K562 (cell line): ENCODE data around the gene SUDS3. TPM values are rescaled to one million over a fixed set of nuclear protein-coding genes. Genes with fewer than 3 reads are reported as not detected.

ENCODE experiments used
- ARID3A ChIP-seq: IDR thresholded peaks from 2 replicates; pipeline ENCODE4 v1.6.1; 2012; ENCODE audit warnings: low read depth, low read length, improper control_type of control experiment, borderline replicate concordance
- BACH1 ChIP-seq: fragments of 200-800 bp; sonication (Bioruptor generic); IDR thresholded peaks from 2 replicates; pipeline ENCODE4 v1.6.1; 2016; ENCODE audit warnings: missing genetic modification characterization, missing compliant biosample characterization
- EHMT2 ChIP-seq: fragments of 450-650 bp; IDR thresholded peaks from 2 replicates; pipeline ENCODE4 v1.6.1; 2018; ENCODE audit warnings: antibody characterized with exemption
- FOXJ2 ChIP-seq: fragments of 200-800 bp; sonication (Bioruptor generic); IDR thresholded peaks from 2 replicates; pipeline ENCODE4 v1.6.1; 2016; ENCODE audit warnings: missing genetic modification characterization, missing compliant biosample characterization
- HIVEP1 ChIP-seq: fragments of 250-450 bp; sonication (Bioruptor Pico); IDR thresholded peaks from 2 replicates; pipeline ENCODE4 v1.4.0; 2020; ENCODE audit warnings: mild to moderate bottlenecking
- MTA3 ChIP-seq: fragments of 450-650 bp; formaldehyde crosslinking; IDR thresholded peaks from 2 replicates; pipeline ENCODE4 v1.6.1; 2017; ENCODE audit warnings: mild to moderate bottlenecking, borderline replicate concordance
- POLR2B ChIP-seq: fragments of 450-650 bp; IDR thresholded peaks from 2 replicates; pipeline ENCODE4 v1.6.1; 2018; ENCODE audit warnings: low read depth; ENCODE audit not compliant: partially characterized antibody
- RBFOX2 ChIP-seq: fragments of 200-400 bp; formaldehyde crosslinking; IDR thresholded peaks from 2 replicates; pipeline ENCODE4 v1.6.1; 2017; ENCODE audit warnings: low read depth, mild to moderate bottlenecking, low read length, moderate library complexity
- ZNF431 ChIP-seq: sonication (generic); formaldehyde crosslinking; IDR thresholded peaks from 2 replicates; pipeline ENCODE4 v1.8.0; 2022; ENCODE audit warnings: mild to moderate bottlenecking, missing genetic modification reagents
- ZNF445 ChIP-seq: fragments of 250-450 bp; sonication (Bioruptor Pico); IDR thresholded peaks from 2 replicates; pipeline ENCODE4 v1.4.0; 2020; ENCODE audit warnings: low read depth, mild to moderate bottlenecking, moderate library complexity
- polyA plus RNA-seq, 8 experiments: library from polyadenylated mRNA; depleted of rRNA in 4 of 8; stranded (reverse) in 5 of 8; unstranded in 3 of 8; fragments of >200 nt; fragmentation: Nextera tagmentation in 2 of 8; fragmentation: Illumina TruSeq in 1 of 8; extraction: Ambion mirVana in 2 of 8; extraction: Trizol in 1 of 8; gene quantifications; 2 replicates each; pipeline versions ENCODE4 v1.2.1 to v1.2.3, GENCODE V29; 2011 to 2014; ENCODE audit warnings: inconsistent platforms in 1 of 8, missing spikeins in 1 of 8
- total RNA-seq, 7 experiments: library from RNA; depleted of rRNA in 6 of 7; stranded (reverse); fragments of >200 nt in 6 of 7; fragmentation: Illumina TruSeq in 2 of 7; extraction: Trizol in 2 of 7; gene quantifications; 2 replicates each; pipeline versions ENCODE4 v1.2.1 to v1.2.3, GENCODE V29; 2011 to 2021; ENCODE audit warnings: low replicate concordance in 1 of 7
- TF ChIP-seq, protein P1 (sequence below): fragments of 200-600 bp; sonication (generic); IDR thresholded peaks from one replicate; pipeline ENCODE4 v1.6.1; 2012; ENCODE audit warnings: mild to moderate bottlenecking, low read depth, low read length, inconsistent platforms
- TF ChIP-seq, protein P2 (sequence below): fragments of 250-450 bp; sonication (Bioruptor Pico); IDR thresholded peaks from 2 replicates; pipeline ENCODE4 v1.4.0; 2020; ENCODE audit warnings: borderline replicate concordance

The SUDS3 gene
- total and polyA plus RNA-seq, 9 of the 15 experiments (the other 6 are each of a cell fraction or from before 2014, with no cell fraction given): 6.6 to 30.5 (median 23.3) TPM

DNA sequence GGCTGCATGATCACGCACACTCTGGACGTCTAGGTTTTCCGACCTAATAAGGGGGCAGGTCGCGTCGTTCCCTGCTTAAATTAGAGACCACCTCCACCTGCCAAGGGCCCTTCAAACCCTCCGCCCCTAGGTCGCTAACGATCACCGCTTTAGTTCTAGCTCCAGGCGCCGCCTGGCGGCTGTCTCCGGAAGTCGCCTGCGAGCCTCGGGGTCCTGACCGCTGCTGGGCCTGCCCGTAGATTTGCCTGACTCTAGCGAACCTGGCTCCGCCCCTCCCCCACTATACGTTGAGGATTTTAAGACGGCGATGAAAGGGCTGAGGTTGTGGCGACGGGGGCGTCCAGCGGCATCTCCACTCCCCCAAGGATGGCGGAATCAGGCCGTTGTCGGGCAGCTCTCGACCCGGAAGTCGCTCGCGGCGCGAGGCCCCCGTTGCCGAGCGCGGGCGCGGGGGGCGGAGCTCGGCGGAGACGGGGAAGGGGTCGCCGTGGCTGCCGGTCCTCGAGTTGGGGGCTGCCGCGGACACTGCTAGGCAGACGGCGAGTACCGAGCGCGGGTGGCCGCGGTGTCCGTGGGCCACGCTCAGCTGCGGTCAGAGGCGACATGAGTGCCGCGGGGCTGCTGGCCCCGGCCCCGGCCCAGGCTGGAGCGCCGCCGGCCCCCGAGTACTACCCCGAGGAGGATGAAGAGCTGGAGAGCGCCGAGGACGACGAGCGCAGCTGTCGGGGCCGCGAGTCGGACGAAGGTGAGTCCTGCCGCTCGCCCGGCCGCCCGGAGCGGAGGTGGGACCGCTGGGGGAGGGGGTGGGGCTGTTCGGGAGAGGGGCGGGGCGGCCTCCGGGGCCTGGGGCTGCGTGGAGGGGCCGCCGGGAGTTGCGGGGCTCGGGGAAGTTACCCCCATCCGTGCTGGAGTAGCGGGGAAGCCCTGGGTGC lies at the start of gene SUDS3 (continued):
- TF ChIP-seq, protein P1, sequence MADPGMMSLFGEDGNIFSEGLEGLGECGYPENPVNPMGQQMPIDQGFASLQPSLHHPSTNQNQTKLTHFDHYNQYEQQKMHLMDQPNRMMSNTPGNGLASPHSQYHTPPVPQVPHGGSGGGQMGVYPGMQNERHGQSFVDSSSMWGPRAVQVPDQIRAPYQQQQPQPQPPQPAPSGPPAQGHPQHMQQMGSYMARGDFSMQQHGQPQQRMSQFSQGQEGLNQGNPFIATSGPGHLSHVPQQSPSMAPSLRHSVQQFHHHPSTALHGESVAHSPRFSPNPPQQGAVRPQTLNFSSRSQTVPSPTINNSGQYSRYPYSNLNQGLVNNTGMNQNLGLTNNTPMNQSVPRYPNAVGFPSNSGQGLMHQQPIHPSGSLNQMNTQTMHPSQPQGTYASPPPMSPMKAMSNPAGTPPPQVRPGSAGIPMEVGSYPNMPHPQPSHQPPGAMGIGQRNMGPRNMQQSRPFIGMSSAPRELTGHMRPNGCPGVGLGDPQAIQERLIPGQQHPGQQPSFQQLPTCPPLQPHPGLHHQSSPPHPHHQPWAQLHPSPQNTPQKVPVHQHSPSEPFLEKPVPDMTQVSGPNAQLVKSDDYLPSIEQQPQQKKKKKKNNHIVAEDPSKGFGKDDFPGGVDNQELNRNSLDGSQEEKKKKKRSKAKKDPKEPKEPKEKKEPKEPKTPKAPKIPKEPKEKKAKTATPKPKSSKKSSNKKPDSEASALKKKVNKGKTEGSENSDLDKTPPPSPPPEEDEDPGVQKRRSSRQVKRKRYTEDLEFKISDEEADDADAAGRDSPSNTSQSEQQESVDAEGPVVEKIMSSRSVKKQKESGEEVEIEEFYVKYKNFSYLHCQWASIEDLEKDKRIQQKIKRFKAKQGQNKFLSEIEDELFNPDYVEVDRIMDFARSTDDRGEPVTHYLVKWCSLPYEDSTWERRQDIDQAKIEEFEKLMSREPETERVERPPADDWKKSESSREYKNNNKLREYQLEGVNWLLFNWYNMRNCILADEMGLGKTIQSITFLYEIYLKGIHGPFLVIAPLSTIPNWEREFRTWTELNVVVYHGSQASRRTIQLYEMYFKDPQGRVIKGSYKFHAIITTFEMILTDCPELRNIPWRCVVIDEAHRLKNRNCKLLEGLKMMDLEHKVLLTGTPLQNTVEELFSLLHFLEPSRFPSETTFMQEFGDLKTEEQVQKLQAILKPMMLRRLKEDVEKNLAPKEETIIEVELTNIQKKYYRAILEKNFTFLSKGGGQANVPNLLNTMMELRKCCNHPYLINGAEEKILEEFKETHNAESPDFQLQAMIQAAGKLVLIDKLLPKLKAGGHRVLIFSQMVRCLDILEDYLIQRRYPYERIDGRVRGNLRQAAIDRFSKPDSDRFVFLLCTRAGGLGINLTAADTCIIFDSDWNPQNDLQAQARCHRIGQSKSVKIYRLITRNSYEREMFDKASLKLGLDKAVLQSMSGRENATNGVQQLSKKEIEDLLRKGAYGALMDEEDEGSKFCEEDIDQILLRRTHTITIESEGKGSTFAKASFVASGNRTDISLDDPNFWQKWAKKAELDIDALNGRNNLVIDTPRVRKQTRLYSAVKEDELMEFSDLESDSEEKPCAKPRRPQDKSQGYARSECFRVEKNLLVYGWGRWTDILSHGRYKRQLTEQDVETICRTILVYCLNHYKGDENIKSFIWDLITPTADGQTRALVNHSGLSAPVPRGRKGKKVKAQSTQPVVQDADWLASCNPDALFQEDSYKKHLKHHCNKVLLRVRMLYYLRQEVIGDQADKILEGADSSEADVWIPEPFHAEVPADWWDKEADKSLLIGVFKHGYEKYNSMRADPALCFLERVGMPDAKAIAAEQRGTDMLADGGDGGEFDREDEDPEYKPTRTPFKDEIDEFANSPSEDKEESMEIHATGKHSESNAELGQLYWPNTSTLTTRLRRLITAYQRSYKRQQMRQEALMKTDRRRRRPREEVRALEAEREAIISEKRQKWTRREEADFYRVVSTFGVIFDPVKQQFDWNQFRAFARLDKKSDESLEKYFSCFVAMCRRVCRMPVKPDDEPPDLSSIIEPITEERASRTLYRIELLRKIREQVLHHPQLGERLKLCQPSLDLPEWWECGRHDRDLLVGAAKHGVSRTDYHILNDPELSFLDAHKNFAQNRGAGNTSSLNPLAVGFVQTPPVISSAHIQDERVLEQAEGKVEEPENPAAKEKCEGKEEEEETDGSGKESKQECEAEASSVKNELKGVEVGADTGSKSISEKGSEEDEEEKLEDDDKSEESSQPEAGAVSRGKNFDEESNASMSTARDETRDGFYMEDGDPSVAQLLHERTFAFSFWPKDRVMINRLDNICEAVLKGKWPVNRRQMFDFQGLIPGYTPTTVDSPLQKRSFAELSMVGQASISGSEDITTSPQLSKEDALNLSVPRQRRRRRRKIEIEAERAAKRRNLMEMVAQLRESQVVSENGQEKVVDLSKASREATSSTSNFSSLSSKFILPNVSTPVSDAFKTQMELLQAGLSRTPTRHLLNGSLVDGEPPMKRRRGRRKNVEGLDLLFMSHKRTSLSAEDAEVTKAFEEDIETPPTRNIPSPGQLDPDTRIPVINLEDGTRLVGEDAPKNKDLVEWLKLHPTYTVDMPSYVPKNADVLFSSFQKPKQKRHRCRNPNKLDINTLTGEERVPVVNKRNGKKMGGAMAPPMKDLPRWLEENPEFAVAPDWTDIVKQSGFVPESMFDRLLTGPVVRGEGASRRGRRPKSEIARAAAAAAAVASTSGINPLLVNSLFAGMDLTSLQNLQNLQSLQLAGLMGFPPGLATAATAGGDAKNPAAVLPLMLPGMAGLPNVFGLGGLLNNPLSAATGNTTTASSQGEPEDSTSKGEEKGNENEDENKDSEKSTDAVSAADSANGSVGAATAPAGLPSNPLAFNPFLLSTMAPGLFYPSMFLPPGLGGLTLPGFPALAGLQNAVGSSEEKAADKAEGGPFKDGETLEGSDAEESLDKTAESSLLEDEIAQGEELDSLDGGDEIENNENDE: no peak
- TF ChIP-seq HIVEP1 (CRISPR knock-in tag): no peak
- peak; percentile 75 for TF ChIP-seq RBFOX2
- no peak for TF ChIP-seq EHMT2
- TF ChIP-seq, protein P2, sequence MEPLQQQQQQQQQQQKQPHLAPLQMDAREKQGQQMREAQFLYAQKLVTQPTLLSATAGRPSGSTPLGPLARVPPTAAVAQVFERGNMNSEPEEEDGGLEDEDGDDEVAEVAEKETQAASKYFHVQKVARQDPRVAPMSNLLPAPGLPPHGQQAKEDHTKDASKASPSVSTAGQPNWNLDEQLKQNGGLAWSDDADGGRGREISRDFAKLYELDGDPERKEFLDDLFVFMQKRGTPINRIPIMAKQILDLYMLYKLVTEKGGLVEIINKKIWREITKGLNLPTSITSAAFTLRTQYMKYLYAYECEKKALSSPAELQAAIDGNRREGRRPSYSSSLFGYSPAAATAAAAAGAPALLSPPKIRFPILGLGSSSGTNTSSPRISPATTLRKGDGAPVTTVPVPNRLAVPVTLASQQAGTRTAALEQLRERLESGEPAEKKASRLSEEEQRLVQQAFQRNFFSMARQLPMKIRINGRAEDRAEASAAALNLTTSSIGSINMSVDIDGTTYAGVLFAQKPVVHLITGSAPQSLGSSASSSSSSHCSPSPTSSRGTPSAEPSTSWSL: no peak
- no peak; the same call in 1 of the 2 replicates for TF ChIP-seq BACH1 (tag)
- TF ChIP-seq ZNF431 (CRISPR knock-in tag): no peak
- no peak for TF ChIP-seq POLR2B
- TF ChIP-seq FOXJ2 (tag): no peak
- TF ChIP-seq ARID3A: 0 out of 2 replicates have a peak, but pooled peaks have one; percentile 62
- TF ChIP-seq MTA3: peak; percentile 73; the same call in 1 of the 2 replicates
- TF ChIP-seq ZNF445 (CRISPR knock-in tag): no peak
